ENCODE measurements around the gene CREB3L2.

DNA sequence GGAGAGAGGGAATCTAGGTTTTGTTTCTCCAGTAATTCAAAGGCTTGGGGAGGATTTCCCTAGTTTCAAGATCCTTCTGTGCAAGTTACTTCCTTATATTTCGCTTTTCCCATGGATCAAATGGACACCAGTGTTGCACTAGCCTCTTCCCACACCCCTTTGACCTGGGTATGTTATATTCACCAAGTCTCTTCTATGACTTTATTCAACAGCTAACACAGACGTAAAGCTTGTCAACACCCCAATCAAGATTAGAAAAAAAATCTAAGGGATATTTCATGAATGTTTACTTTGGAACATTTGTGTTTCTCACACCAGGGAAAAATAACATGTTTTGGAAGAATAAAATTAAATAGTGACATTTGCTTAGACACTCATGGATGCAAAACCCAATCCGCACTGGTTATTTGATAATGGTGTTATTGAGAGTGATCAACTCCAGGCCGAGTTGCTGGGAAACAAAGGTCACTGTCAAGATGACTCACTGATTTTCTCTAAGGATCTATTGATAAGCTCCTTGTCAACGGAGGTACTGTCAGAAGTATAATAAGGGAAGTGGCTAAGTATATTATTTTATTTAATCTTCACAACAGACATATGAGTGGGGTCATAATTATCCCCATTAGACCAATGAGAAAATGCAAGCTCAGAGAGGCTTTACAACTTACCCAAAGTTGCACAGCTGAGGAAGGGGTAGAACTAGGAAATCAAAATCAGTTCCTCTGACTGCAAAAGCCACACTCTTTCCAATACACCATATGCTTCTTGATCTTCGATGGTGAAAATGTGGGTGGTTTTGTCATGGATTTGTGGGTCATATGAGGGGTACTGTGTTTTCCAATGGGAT is 52.2 kb downstream of the CREB3L2 start:
- TF ChIP-seq TP53 (CRISPR knock-in tag; IDR thresholded peaks at IDR 0.05) (no peak), TCF7 (CRISPR knock-in tag; IDR thresholded peaks at IDR 0.05; ENCODE audit: low read depth) (no peak), ZNF121 (CRISPR knock-in tag; IDR thresholded peaks at IDR 0.05) (no peak), ESRRA (CRISPR knock-in tag; IDR thresholded peaks at IDR 0.05; ENCODE audit: borderline replicate concordance) (no peak), ETV6 (CRISPR knock-in tag; IDR thresholded peaks at IDR 0.05) (no peak)
- TF ChIP-seq, protein P1, sequence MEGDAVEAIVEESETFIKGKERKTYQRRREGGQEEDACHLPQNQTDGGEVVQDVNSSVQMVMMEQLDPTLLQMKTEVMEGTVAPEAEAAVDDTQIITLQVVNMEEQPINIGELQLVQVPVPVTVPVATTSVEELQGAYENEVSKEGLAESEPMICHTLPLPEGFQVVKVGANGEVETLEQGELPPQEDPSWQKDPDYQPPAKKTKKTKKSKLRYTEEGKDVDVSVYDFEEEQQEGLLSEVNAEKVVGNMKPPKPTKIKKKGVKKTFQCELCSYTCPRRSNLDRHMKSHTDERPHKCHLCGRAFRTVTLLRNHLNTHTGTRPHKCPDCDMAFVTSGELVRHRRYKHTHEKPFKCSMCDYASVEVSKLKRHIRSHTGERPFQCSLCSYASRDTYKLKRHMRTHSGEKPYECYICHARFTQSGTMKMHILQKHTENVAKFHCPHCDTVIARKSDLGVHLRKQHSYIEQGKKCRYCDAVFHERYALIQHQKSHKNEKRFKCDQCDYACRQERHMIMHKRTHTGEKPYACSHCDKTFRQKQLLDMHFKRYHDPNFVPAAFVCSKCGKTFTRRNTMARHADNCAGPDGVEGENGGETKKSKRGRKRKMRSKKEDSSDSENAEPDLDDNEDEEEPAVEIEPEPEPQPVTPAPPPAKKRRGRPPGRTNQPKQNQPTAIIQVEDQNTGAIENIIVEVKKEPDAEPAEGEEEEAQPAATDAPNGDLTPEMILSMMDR (IDR thresholded peaks at IDR 0.05) = no peak
